Effector CD4-positive, alpha-beta T cell (primary cell): ENCODE results near the gene B4GAT1.

Source experiments
- DNase-seq: peaks from one replicate; pipeline ENCODE4 v3.0.0-alpha.2; 2020

The B4GAT1 gene

GRCh38 chr11:66336234-66337102, 11.0 kb downstream of the B4GAT1 start, which contains the start of gene RIN1:
RIN1 (minus strand) TSS chr11:66336434; CDS start chr11:66336402, 32 bp downstream.
- DNase-seq: no peak

DNA sequence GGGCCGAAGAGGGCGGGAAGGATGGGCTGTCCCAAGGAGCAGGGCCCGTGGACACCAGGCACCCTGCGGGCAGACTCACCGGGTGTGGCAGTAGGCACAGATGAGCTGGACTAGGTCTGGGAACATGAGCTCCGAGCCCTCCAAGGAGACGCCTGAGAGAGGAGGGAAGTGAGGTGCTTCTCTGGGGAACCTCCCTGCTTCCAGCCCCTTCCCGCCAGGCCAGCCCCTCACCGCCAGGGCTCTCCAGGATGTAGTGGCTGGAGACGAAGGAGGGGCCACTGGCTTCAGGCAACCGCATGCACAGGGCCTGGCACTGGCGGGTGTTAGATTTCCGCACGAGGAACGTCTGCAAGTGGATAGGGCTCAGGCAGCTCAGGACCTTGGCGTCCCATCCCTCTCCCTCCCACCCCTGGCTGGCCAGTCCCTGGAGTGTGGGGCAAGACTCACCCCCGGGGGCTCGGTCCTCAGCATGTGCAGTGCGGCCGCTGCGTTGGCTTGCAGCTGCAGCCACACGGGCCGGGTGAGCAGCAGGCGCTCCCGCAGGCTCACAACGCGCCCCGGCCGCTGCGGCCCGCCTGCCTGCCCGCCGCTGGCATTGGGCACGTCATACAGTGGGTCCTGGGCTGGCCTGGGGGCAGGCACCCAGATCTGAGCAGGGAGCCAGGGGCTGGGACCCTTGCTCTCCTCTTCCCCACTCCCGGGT, 11.7 kb downstream of the B4GAT1 start:
- DNase-seq: no peak

DNA sequence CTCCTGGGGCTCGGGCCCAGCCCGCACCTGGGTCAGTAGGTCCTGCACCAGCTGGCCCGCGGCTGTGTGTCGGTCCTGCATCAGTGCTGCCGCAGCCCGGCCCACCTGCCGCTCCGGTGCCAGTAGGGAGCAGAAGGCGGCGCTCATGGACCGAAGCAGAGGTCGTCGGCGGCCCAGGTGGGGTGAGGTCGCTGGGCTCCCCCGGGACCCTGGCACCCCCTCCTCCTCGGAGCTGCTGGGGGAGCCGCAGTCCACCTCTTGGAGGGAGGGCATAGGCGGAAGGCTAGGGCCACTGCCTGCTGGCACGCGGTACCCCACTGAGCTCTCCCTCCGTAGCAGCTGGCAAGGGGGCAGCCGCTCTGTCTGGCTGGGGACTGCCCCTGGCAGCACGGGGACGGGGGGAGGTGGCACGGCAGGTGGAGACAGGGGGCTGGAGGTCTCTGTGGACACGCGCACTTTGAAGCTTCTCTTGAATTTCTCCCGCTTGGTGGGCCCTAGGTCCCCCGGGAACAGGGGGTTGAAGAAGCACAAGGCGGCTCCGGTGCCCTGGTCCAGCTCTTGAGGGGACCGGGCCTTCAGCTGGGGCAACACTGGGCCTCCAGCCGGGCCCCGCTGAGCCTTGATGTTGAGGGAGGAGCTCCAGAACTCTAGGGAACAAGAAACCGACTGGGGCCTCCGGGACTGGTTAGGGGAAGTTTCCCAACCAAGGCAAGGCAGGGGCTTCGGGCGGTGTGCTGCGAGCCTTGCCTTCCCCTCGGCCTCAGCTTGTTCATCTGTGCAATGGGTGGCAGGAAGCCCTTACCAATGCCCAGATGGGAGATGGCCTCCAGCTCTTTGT, 12.6 kb downstream of the B4GAT1 start:
- no peak for DNase-seq

DNA sequence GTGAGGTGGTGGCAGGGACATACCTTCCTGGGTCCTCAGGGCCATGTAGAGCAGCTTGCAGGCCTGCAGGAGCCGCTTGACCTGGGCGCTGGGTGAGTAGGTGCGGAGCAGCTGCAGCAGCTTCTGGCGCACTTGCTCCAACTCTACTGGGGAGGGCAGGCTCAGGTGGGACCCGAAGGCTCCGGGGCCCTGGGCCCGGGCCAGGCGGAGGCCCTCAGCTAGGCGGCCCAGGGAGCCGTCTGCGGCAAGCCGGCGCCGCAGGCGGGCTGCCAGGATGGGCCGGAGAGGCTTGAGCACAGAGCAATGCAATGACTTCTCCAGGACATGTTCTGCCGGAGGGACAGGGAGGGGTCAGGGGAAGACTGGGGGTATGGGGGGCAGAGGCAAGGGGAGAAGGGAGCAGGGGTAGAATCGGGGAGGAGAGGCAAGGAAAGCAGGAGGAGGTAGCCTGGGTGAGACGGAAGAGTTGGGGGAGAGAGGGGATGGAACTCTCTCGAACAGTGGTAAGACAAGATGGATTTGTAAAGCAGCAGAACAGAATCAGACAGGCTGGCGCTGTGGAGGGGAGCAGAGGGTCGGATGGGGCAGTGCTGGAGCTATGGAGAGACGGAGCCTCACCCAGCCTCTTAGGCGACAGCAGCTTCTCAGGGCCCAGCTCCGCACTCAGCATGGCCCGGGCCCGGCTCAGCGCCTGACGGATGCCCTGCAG, 13.4 kb downstream of the B4GAT1 start:
- no peak for DNase-seq

DNA sequence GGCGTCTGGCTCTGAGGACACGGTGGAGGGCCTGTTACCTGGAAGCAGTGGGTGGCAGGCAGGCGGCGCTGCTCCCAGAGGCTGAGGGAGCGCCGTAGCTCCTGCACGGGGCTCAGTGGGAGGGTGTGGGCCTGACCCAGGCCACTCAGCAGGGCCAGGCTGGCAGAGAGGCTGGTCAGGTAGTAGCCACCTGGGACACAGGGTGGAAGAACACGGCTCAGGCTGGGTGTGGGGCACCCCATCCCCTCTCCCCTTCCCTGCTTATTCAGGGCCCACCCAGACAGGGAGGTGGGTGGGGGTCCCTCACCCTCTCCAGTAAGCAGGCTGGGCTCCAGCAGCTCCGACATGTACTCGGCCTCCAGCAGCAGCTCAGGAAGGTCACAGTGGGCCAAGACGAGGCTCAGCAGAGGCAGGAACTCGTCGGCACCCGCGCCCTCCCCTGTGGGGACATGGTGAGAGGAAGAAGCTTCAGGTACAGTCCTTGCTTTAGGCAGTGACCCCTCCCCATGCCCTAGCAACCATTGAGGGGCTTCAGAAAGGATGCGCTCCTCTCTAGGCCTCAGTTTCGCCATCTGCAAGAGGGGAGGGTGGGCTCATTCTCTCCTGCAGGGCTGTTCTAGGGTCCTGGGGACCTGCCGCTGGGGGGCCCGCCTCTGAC, 14.1 kb downstream of the B4GAT1 start:
- DNase-seq: no peak

- DNase-seq: no peak
These were observed 14.8 kb downstream of the B4GAT1 start for GRCh38 chr11:66332371-66333219.

DNA sequence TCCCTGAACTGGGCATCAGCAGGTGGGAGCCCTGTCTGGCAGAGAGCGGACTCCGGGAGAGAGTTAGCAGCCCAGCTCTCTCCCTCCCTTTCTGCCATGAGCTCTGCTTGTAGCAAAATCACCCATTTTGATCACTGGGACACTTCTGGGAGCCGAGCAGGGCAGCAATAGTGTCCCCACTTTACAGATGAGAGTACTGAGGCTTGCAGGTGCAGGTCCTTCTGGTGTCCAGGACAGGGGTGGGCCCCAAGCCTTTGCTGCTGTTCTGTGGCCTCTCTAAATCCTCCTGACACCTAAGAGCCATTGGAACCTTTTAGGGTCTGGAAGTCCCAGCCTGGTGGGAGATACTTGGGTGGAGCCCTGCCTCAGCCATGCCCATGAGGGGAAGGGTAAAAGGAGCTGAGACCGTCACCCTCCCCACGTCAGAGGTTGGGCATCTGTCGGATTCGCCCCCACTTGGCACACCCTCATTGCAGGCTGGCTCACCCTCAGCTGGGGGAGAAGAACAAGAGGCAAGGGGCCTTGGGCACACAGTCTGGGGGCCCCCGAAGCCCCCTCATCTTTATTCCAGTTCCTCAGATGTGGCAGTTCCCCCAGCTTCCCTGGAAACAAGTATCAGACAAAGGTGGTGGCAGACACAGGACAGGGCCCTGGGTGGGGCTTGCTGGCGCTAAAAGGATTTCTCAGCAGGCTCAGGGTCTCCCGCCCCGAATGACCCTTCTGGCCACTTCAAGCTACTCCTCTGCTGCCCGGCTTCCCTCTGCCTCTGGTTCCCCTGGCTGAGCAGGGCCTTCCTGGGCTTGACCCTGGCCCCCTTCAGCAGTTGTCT, 15.7 kb downstream of the B4GAT1 start:
- no peak for DNase-seq

GRCh38 chr11:66330931-66331330, 16.5 kb downstream of the B4GAT1 start:
- DNase-seq: no peak

DNA sequence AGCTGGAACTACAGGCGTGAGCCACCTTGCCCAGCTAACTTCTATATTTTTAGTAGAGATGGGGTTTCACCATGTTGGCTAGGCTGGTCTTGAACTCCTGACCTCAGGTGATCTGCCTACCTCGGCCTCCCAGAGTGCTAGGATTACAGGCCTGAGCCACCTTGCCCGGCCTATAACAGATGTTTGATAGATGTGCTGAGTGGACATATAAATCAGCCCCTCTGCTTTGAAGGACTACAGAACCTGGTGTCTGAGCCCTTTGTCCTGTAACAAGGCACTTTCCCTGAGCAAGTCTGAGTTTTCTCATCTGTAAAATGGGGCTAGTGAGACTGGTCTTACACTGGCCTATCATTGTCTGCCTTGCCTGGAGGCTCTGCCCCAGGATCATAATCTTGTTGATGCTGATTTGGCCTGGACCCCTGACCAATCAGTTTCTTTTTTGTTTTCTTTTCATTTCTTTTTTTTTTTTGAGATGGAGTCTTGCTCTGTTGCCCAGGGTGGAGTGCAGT, 18.2 kb downstream of the B4GAT1 start:
- no peak for DNase-seq

DNA sequence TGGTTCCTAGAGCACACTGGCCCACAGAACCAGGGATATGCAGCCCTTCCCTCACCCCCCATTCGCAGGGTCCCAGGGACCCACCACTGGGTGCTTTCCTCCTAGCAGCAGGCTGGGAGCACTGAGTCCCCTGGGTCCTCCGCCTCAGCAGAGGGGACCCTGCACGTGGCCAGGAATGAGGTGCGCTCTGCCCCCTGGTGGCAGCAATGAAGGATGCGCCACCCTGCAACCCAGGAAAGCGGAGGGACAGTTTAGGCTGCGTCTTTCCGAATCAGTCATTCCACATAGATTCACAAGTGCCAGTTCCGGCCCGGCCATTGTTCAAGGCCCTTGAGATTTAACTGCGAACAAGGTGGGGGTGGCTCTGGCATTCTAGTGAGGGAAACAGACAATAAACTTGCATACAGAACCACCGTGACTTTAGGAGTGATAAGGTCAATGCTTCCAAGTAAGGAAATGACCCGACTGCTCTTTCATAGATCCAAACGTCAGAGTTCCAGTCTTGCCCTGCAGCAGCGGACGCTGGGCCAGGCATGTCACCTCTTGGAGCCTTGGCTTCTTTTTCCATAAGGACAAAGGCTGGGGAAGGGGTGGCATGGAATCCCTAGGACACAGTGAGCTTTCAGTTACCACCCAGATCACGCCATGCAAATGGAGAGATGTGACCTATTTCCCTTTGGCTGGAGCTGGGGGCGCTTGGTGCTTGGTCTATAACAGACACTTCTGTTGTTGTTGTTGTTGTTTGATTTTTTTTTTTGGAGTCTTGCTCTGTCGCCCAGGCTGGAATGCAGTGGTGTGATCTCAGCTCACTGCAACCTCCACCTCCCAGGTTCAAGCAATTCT, 18.9 kb downstream of the B4GAT1 start:
- DNase-seq: peak; percentile 70

- DNase-seq: no peak
These were observed 19.5 kb downstream of the B4GAT1 start for GRCh38 chr11:66328031-66328301.

DNA sequence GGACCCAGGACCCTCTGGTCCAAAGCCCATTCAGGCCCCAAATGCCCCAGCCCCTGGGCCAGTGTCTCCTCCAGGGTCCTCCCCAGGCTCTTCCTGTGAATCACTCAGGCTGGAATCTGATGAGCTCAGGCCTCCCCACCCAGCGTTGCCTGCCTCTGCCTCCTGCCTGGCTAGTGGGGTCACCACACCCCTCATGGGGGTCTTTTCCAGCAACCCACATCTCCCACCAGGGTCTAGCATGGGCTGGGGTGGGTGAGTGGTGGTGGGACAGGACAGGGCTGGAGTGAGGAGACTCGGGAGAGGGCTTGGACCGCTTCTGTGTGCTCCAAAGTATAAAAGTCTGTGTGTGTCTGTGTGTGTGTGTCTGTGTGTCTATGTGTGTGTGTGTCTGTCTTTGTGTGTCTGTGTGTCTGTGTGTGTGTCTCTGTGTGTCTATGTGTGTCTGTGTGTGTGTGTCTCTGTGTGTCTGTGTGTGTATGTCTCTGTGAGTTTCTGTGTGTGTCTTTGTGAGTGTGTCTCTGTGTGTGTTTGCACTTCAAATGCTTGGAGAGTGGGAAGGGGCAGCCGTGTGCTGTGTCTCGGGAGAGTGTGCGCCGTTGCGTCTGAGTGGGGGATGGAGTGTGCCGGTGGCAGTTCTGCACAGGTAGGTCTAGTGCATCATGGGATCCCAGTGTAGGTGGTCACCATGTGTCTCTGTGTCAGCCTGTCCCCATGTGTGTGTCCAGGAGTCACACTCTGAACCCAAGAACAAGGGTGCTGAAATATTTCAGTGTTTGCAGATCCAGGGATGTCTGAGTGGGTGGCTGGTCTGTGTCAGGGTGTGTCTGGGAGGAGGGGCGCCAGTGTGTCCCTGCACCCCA, 20.0 kb downstream of the B4GAT1 start:
- DNase-seq: no peak

- no peak for DNase-seq
These were observed 20.9 kb downstream of the B4GAT1 start for GRCh38 chr11:66326261-66327111.

DNA sequence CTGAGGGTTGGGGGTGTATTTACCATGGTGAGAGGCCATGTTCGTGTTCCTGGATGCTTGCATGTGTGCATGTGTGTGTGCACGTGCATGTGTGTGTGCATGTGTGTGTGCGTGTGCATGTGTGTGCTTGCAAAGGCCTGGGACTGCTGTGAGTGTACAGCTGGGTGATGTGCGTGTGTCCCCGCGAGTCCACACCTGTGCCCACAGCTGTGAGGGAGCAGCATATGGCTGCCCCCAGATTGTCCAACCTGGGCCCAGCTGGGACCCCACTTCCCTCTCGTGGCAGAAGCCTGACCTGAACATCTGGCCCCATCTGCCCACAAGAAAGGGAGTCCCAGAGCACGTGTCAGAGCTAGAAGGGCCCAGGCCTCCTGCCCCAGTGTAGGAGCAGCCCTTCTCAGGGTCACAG, 22.2 kb downstream of the B4GAT1 start:
- no peak for DNase-seq

GRCh38 chr11:66324664-66325063, 22.8 kb downstream of the B4GAT1 start:
- DNase-seq: no peak

DNA sequence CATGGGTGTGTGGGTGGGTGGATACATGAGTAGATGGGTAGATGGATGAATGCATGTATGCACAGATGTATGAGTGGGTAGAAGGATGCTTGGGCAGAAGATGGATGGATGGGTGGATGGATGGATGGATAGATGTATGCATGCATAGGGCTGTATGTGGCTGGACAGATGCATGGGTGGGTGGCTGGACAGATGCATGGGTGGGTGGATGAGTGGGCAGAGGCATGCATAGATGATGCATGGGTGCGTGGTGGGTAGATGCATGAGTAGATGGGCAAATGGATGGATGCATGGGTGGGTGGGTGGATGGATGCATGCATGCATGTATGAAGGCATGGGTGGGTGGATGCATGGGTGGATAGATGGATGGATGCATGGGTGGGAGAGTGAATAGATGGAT, 23.7 kb downstream of the B4GAT1 start:
- no peak for DNase-seq
